Panc1 (cell line): ENCODE results near the gene CD22. TPM values are rescaled to one million over a fixed set of nuclear protein-coding genes. Genes with fewer than 3 reads are reported as not detected.

Experiments used
- ATAC-seq: fragments of 200-7000 bp; cut with Tn5 transposase; 2 replicates; pipeline ENCODE4 v1.9.1; 2020; ENCODE audit warnings: mild to moderate bottlenecking, moderate library complexity
- BruUV-seq: library from RNA; stranded (reverse); fragments of 400-500 nt; replicated peaks from 2 replicates; lab custom pipeline; 2021; lab: Mats Ljungman, UMichigan
- CTCF ChIA-PET: fragments of 300-600 bp; sonication (Branson Sonifier 250); formaldehyde crosslinking; loops from one replicate; lab custom pipeline; 2022; ENCODE audit warnings: antibody characterized with exemption; lab: Charles Lee
- POLR2A ChIA-PET: fragments of 300-600 bp; sonication (Branson Sonifier 250); formaldehyde crosslinking; loops from one replicate; lab custom pipeline; 2022; ENCODE audit warnings: antibody characterized with exemption; lab: Charles Lee
- DNase-seq: peaks from one replicate; pipeline ENCODE4 v3.0.0-alpha.2; 2010; ENCODE audit warnings: low read depth, low spot score
- H3K27ac ChIP-seq: 2 replicates; pipeline ENCODE4 v1.5.1; 2011; ENCODE audit warnings: mild to moderate bottlenecking, low read length, inconsistent platforms
- H3K27me3 ChIP-seq: fragments of 200-500 bp; sonication (Bioruptor generic); 2 replicates; pipeline ENCODE4 v1.6.0; 2014; ENCODE audit warnings: low read length, inconsistent platforms; ENCODE audit not compliant: control insufficient read depth, insufficient read depth
- H3K36me3 ChIP-seq: fragments of 200-500 bp; sonication (Bioruptor generic); 2 replicates; pipeline ENCODE4 v1.5.1; 2014; ENCODE audit warnings: inconsistent platforms, mild to moderate bottlenecking, low read length, moderate library complexity; ENCODE audit not compliant: control insufficient read depth, insufficient read depth
- H3K4me1 ChIP-seq: 2 replicates; pipeline ENCODE4 v1.5.1; 2011; ENCODE audit warnings: inconsistent platforms, mild to moderate bottlenecking, low read length, moderate library complexity; ENCODE audit not compliant: control insufficient read depth, insufficient read depth
- H3K4me3 ChIP-seq, 2 experiments: 2 replicates each; pipeline ENCODE4 v1.5.1; 2011 to 2012; ENCODE audit warnings: low read depth in 2 of 2, low read length in 2 of 2, mild to moderate bottlenecking in 2 of 2, inconsistent platforms in 1 of 2, moderate library complexity in 1 of 2
- H3K9me3 ChIP-seq: fragments of 200-500 bp; sonication (Bioruptor generic); 2 replicates; pipeline ENCODE4 v1.5.1; 2014; ENCODE audit warnings: low read depth, mild to moderate bottlenecking, inconsistent platforms, low read length, moderate library complexity; ENCODE audit not compliant: control insufficient read depth, insufficient read depth
- CTCF ChIP-seq: fragments of 450-650 bp; IDR thresholded peaks from 2 replicates; pipeline ENCODE4 v1.5.1; 2017; ENCODE audit warnings: mild to moderate bottlenecking
- POLR2AphosphoS5 ChIP-seq: IDR thresholded peaks from 2 replicates; pipeline ENCODE4 v1.6.1; 2012; ENCODE audit warnings: mild to moderate bottlenecking, low read depth, low read length, moderate library complexity
- SIN3A ChIP-seq: IDR thresholded peaks from 2 replicates; pipeline ENCODE4 v1.6.1; 2012; ENCODE audit warnings: low read depth, mild to moderate bottlenecking, low read length, moderate library complexity, borderline replicate concordance; ENCODE audit not compliant: insufficient read depth
- TCF7L2 ChIP-seq: IDR thresholded peaks from 2 replicates; pipeline ENCODE4 v1.6.1; 2011; ENCODE audit warnings: mild to moderate bottlenecking, low read depth, low read length, inconsistent platforms
- in situ Hi-C: cut with HindIII; loops from 2 replicates; pipeline ENCODE4 v1.10.0; 2016; ENCODE audit warnings: low sequenced_read_pairs, low pct_unique_long_range_greater_than_20kb
- intact Hi-C: fragments of 100-400 bp; cut with micrococcal nuclease; formaldehyde crosslinking; loops from one replicate; pipeline ENCODE4 v1.10.0; 2022; ENCODE audit not compliant: unreplicated experiment
- total RNA-seq: library from RNA; stranded (reverse); gene quantifications from one replicate; pipeline ENCODE4 v1.2.1, GENCODE V29; 2021; ENCODE audit not compliant: unreplicated experiment
- TF ChIP-seq, protein P1 (sequence below), 2 experiments: IDR thresholded peaks; 2 replicates each; pipeline ENCODE4 v1.6.1; 2011 to 2012; ENCODE audit warnings: low read depth in 2 of 2, control low read depth in 1 of 2, low read length in 1 of 2, mild to moderate bottlenecking in 1 of 2, moderate library complexity in 1 of 2; ENCODE audit not compliant: insufficient read depth in 1 of 2

Gene CD22
- total RNA-seq, 1 experiment from 2014 or later = 0.74 TPM

- POLR2A ChIA-PET = no interaction called here
- no peaks in the 10 kb centered on the region for H3K9me3 ChIP-seq
- no peaks in the 10 kb centered on the region for H3K27me3 ChIP-seq
- CTCF ChIA-PET = no interaction called here
- H3K4me3 ChIP-seq = no peak overlapping the region
- no peak for TF ChIP-seq POLR2AphosphoS5
- TF ChIP-seq, protein P1, sequence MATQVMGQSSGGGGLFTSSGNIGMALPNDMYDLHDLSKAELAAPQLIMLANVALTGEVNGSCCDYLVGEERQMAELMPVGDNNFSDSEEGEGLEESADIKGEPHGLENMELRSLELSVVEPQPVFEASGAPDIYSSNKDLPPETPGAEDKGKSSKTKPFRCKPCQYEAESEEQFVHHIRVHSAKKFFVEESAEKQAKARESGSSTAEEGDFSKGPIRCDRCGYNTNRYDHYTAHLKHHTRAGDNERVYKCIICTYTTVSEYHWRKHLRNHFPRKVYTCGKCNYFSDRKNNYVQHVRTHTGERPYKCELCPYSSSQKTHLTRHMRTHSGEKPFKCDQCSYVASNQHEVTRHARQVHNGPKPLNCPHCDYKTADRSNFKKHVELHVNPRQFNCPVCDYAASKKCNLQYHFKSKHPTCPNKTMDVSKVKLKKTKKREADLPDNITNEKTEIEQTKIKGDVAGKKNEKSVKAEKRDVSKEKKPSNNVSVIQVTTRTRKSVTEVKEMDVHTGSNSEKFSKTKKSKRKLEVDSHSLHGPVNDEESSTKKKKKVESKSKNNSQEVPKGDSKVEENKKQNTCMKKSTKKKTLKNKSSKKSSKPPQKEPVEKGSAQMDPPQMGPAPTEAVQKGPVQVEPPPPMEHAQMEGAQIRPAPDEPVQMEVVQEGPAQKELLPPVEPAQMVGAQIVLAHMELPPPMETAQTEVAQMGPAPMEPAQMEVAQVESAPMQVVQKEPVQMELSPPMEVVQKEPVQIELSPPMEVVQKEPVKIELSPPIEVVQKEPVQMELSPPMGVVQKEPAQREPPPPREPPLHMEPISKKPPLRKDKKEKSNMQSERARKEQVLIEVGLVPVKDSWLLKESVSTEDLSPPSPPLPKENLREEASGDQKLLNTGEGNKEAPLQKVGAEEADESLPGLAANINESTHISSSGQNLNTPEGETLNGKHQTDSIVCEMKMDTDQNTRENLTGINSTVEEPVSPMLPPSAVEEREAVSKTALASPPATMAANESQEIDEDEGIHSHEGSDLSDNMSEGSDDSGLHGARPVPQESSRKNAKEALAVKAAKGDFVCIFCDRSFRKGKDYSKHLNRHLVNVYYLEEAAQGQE (IDR thresholded peaks at IDR 0.05; ENCODE audit: insufficient read depth in 1 of 2, low read depth in 2 of 2, low read length in 1 of 2) = no peak
- TF ChIP-seq TCF7L2 = no peak
- no peak for TF ChIP-seq CTCF
- no peak for TF ChIP-seq SIN3A
- H3K36me3 ChIP-seq = no peaks in the 10 kb centered on the region
- no peak for DNase-seq
- in situ Hi-C loops = no loop called here
- BruUV-seq = no TSS peak
- ATAC-seq = no peak
- no peaks in the 10 kb centered on the region for H3K4me1 ChIP-seq
- intact Hi-C loops = no loop called here
- no peak overlapping the region for H3K27ac ChIP-seq
Measured at GRCh38 chr19:35337097-35337983, 8.4 kb downstream of the CD22 start.

DNA sequence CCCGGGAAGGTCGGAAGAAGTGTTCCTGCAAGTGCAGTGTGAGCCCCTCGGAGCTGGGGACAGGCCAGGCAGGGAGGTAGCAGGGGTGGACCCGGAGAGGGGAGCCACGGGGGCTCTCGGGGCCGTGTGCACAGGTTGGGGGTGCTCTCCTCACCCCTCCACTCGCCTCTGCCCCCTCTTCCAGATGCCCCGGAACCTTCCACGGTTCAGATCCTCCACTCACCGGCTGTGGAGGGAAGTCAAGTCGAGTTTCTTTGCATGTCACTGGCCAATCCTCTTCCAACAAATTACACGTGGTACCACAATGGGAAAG, 9.0 kb downstream of the CD22 start:
- Histone ChIP-seq H3K27ac (no peak overlapping the region), H3K36me3 (no peaks in the 10 kb centered on the region), H3K9me3 (no peaks in the 10 kb centered on the region), H3K4me3 (no peak overlapping the region), H3K27me3 (no peaks in the 10 kb centered on the region), H3K4me1 (no peaks in the 10 kb centered on the region)
- no peak for DNase-seq
- BruUV-seq = no TSS peak
- ChIA-PET POLR2A (no interaction called here), CTCF (no interaction called here)
- TF ChIP-seq TCF7L2 = no peak
- TF ChIP-seq, protein P1 (IDR thresholded peaks at IDR 0.05; ENCODE audit: insufficient read depth in 1 of 2, low read depth in 2 of 2, low read length in 1 of 2) = no peak
- no peak for TF ChIP-seq POLR2AphosphoS5
- in situ Hi-C loops (no loop called here), intact Hi-C loops (no loop called here)
- ATAC-seq = no peak
